HEK293T (cell line): ENCODE results near the gene DDX10.

Experiments used
- BHLHE40 ChIP-seq: fragments of 450-650 bp; IDR thresholded peaks from 2 replicates; pipeline ENCODE4 v1.6.1; 2016; ENCODE audit warnings: mild to moderate bottlenecking, moderate library complexity, borderline replicate concordance
- CTBP1 ChIP-seq: fragments of 450-650 bp; IDR thresholded peaks from 2 replicates; pipeline ENCODE4 v1.6.1; 2016; ENCODE audit warnings: borderline replicate concordance

- TF ChIP-seq BHLHE40, result no peak
- TF ChIP-seq CTBP1, result no peak
Observed at GRCh38 chr11:108713076-108713790, 48.4 kb downstream of the DDX10 start.
